Hepatocyte (in vitro differentiated cells): Measurements from ENCODE around the gene GPATCH8.

ENCODE experiments used
- CTCF ChIP-seq: fragments of 200-600 bp; sonication (generic); IDR thresholded peaks from 2 replicates; pipeline ENCODE4 v1.5.1; 2016; ENCODE audit warnings: antibody characterized with exemption, mild to moderate bottlenecking; ENCODE audit not compliant: poor library complexity
- EZH2 ChIP-seq: fragments of 200-600 bp; sonication (generic); IDR thresholded peaks from 2 replicates; pipeline ENCODE4 v1.6.1; 2016; ENCODE audit warnings: antibody characterized with exemption, mild to moderate bottlenecking, borderline replicate concordance
- EZH2phosphoT487 ChIP-seq: fragments of 200-600 bp; sonication (generic); IDR thresholded peaks from one replicate; pipeline ENCODE4 v1.6.1; 2018; ENCODE audit warnings: antibody characterized with exemption, mild to moderate bottlenecking, low read depth, moderate library complexity; ENCODE audit not compliant: unreplicated experiment, severe bottlenecking

GRCh38 chr17:44383861-44384260 lies 119.3 kb downstream of the GPATCH8 start:
- TF ChIP-seq CTCF = no peak
- TF ChIP-seq EZH2 = no peak
- TF ChIP-seq EZH2phosphoT487 = no peak
